Stimulated activated CD4-positive, alpha-beta T cell treated with anti-CD3 and anti-CD28 coated beads, Interleukin-2, amount 100 ng/mL, for 4 hours (primary cell): ENCODE results near the gene ITPKA.

Experiments used
- DNase-seq: peaks from one replicate; pipeline ENCODE4 v3.0.0-alpha.2; 2020; ENCODE audit warnings: low read depth

ITPKA gene

GRCh38 chr15:41511331-41511898 lies 17.7 kb downstream of the ITPKA start:
- DNase-seq: no peak

GRCh38 chr15:41511899-41512369 lies 18.3 kb downstream of the ITPKA start:
- DNase-seq: no peak

GRCh38 chr15:41512512-41512939 lies 18.9 kb downstream of the ITPKA start:
- DNase-seq: no peak

- no peak for DNase-seq
Observed at GRCh38 chr15:41512940-41513505, 19.3 kb downstream of the ITPKA start.

- DNase-seq: no peak
Observed at GRCh38 chr15:41513506-41514227, 20.0 kb downstream of the ITPKA start, which contains the start of gene LTK. Gene LTK (minus strand): TSS chr15:41513827. CDS start chr15:41513709, 118 bp downstream.

GRCh38 chr15:41517895-41518449 lies 24.3 kb downstream of the ITPKA start:
- DNase-seq: no peak

GRCh38 chr15:41520636-41521035 lies 27.0 kb downstream of the ITPKA start:
- no peak for DNase-seq

GRCh38 chr15:41521614-41522013 lies 27.9 kb downstream of the ITPKA start:
- no peak for DNase-seq

GRCh38 chr15:41523097-41523496 lies 29.4 kb downstream of the ITPKA start:
- no peak for DNase-seq

GRCh38 chr15:41530363-41530956 lies 36.8 kb downstream of the ITPKA start:
- DNase-seq: no peak

- no peak for DNase-seq
Observed at GRCh38 chr15:41535544-41535943, 41.9 kb downstream of the ITPKA start.

- DNase-seq: no peak
Observed at GRCh38 chr15:41536866-41537265, 43.2 kb downstream of the ITPKA start.

GRCh38 chr15:41543521-41543870 lies 49.8 kb downstream of the ITPKA start:
- no peak for DNase-seq

- DNase-seq: no peak
Observed at GRCh38 chr15:41544650-41545015, 51.0 kb downstream of the ITPKA start.

- DNase-seq: no peak
Observed at GRCh38 chr15:41545218-41545617, 51.5 kb downstream of the ITPKA start.

- no peak for DNase-seq
Observed at GRCh38 chr15:41546851-41547786, 53.4 kb downstream of the ITPKA start.

GRCh38 chr15:41550066-41550775 lies 56.5 kb downstream of the ITPKA start:
- no peak for DNase-seq
